ACC112 (cell line): ENCODE measurements around the gene NASP.

Experiments
- H2AFZ ChIP-seq: fragments of 200-600 bp; sonication (generic); one replicate; pipeline ENCODE4 v1.6.0; 2017; ENCODE audit warnings: antibody characterized with exemption, low read length; ENCODE audit not compliant: unreplicated experiment
- H3K27ac ChIP-seq: fragments of 200-600 bp; sonication (generic); 2 replicates; pipeline ENCODE4 v1.5.1; 2014; ENCODE audit warnings: low read depth, mild to moderate bottlenecking, antibody characterized with exemption, low read length, moderate library complexity
- H3K27me3 ChIP-seq: fragments of 200-600 bp; sonication (generic); 2 replicates; pipeline ENCODE4 v1.6.1; 2014; ENCODE audit warnings: mild to moderate bottlenecking, antibody characterized with exemption, low read length, moderate library complexity, mixed read lengths; ENCODE audit not compliant: insufficient read depth
- H3K36me3 ChIP-seq: fragments of 200-600 bp; sonication (generic); 2 replicates; pipeline ENCODE4 v1.6.1; 2016; ENCODE audit warnings: mild to moderate bottlenecking, antibody characterized with exemption, low read length, moderate library complexity, mixed read lengths; ENCODE audit not compliant: insufficient read depth
- H3K4me1 ChIP-seq: fragments of 200-600 bp; sonication (generic); one replicate; pipeline ENCODE4 v1.6.1; 2016; ENCODE audit warnings: low read length, mixed read lengths; ENCODE audit not compliant: insufficient read depth, unreplicated experiment, control insufficient read depth
- H3K4me3 ChIP-seq: fragments of 200-600 bp; sonication (generic); 2 replicates; pipeline ENCODE4 v1.5.1; 2014; ENCODE audit warnings: mild to moderate bottlenecking, low read depth, low read length
- H3K79me2 ChIP-seq: fragments of 200-600 bp; sonication (generic); one replicate; pipeline ENCODE4 v1.6.0; 2016; ENCODE audit warnings: low read length; ENCODE audit not compliant: control insufficient read depth, unreplicated experiment, insufficient read depth

Gene NASP

DNA sequence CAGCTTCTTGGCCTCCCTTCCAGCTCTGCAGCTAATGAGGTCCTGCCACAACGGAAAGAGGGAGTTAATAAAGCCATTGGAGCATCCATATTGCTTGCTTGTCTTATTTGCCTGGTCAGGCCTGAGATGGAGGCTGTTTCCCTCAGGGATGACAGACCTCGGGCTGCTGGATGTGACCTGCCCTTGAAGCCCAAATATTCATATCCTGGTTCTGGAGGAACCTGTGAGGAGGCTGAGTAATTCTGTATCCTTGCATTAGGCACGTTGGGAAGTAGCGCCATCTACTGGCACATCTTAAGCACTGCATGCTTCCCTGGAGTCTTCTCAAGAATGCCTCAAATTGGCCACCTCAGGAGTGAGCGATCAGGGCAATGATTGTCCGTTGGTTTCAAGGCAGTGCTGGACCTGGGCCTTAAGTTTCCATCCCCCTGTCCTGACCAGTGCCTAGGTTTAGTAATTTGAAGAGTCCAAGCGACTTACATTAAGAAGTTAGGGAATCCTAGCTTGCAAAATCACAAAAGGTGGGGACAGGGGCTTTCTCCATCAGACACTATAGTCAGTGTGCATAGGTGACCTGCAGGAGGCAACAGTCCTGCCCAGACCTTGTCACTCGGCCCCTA lies 13.8 kb upstream of the NASP start:
- Histone ChIP-seq H3K27ac (no peak overlapping the region), H3K27me3 (no peaks in the 10 kb centered on the region), H3K79me2 (no peaks in the 10 kb centered on the region), H2AFZ (no peak overlapping the region), H3K4me1 (no peaks in the 10 kb centered on the region), H3K4me3 (no peak overlapping the region), H3K36me3 (peaks cover 12% of the 10 kb centered on the region; the same call in 1 of the 2 replicates)

GRCh38 chr1:45570631-45571030 lies 13.2 kb upstream of the NASP start:
- Histone ChIP-seq H2AFZ (no peak overlapping the region), H3K27ac (no peak overlapping the region), H3K4me1 (no peaks in the 10 kb centered on the region), H3K36me3 (peaks cover 12% of the 10 kb centered on the region; the same call in 1 of the 2 replicates), H3K79me2 (no peaks in the 10 kb centered on the region), H3K27me3 (no peaks in the 10 kb centered on the region), H3K4me3 (no peak overlapping the region)

DNA sequence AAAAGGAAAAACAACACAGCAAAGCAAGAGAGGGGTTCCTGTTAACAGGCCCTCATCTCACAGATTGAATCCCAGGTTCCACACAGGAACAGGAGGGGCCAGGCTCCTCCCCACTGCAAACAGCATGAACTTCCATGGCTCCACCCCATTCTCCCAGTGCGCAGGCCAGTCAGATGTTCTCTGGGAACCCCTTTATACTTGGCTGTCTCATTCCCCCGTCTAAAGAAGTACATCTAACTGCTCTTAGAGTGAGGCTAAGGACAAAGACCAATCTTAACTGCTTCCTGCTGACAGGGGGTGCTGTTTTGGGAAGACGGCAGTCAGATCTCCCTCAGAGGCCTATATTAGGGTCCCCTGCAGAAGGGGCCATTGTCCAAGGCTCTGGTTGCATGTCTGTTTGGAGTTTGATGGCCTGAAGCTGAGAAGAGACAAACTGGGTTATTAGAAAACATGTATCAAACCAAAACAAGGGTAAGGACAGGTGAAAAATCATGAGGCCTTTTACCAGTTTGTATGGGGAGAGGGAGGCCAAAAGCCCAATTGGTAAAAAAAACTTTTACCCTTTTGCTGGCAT lies 10.5 kb upstream of the NASP start:
- Histone ChIP-seq H3K79me2 (no peaks in the 10 kb centered on the region), H3K36me3 (peaks cover 8% of the 10 kb centered on the region; the same call in 1 of the 2 replicates), H3K4me1 (no peaks in the 10 kb centered on the region), H3K4me3 (no peak overlapping the region), H2AFZ (no peak overlapping the region), H3K27me3 (no peaks in the 10 kb centered on the region), H3K27ac (no peak overlapping the region)

GRCh38 chr1:45574105-45574626 lies 9.7 kb upstream of the NASP start:
- H3K4me1 ChIP-seq = no peaks in the 10 kb centered on the region
- no peaks in the 10 kb centered on the region for H3K27me3 ChIP-seq
- no peak overlapping the region for H3K4me3 ChIP-seq
- peaks cover 8% of the 10 kb centered on the region; the same call in 1 of the 2 replicates for H3K36me3 ChIP-seq
- H3K27ac ChIP-seq = no peak overlapping the region
- H3K79me2 ChIP-seq = no peaks in the 10 kb centered on the region
- no peak overlapping the region for H2AFZ ChIP-seq

DNA sequence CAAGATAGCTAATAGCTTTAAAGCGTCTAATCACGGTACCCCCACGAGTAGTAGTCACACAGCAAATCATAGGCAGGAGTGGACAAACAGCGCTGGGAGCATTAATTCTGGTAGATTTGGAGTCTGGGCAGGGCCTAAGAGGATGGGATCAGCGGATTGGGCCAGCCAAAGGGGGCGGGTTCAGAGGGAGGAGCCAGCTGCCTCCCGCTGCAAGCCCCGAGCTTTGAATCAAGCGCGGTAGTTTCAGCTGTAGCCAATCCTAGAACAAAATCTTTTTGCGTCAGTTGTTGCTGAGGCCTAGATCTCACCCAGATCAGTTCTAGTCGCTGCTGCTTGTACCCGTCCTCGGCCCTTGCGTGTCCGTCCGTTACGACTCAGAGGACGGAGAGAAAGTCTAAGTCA lies 576 bp upstream of the NASP start:
- H3K79me2 ChIP-seq = peaks cover 42% of the 10 kb centered on the region
- H2AFZ ChIP-seq = peak overlapping the region; percentile 99
- peaks cover 16% of the 10 kb centered on the region for H3K4me1 ChIP-seq
- peak overlapping the region; percentile 85 for H3K27ac ChIP-seq
- peak overlapping the region; percentile 86 for H3K4me3 ChIP-seq
- H3K36me3 ChIP-seq = no peaks in the 10 kb centered on the region
- H3K27me3 ChIP-seq = no peaks in the 10 kb centered on the region

DNA sequence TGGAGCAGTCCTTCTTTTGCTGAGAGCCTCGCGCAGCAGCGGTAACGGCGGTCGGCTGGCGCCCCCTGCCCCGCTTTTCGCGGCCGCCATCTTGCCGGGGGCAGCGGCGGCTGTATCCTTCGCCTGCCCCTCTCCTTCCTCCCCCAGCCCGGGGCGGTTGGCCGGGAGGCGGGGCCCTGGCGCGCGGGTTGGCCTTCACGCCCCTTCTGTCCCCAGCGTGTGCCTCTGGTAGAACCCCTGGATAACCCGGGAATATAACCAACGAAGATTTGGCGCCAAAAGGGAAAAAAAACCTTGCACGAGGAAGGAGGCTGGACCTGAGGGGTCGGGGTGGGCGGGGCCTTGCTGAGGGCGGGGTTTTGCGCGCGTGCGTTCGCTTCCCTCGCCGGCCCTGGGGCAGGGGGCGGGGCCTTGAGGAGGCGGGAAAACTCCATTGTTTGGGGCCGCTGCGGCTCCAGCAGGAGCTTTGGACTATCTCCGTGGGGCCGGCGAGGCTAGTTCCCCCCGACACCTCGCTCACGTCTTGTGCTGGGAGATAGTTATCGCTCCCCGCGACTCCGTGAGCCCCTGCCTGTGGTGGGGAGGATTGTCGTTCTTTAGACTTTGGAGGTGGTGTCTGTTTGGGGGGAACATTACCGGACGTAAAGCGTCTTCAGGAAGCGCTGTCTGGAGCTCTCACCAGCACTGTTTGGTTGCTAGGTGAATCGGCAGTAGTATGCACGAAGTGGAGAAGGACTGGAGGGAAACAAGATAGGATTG lies 689 bp downstream of the NASP start:
- Histone ChIP-seq H3K27me3 (no peaks in the 10 kb centered on the region), H3K4me1 (peaks cover 16% of the 10 kb centered on the region), H3K79me2 (peaks cover 55% of the 10 kb centered on the region), H2AFZ (peak overlapping the region; percentile 76), H3K4me3 (peak overlapping the region; percentile 86), H3K27ac (peak overlapping the region; percentile 85), H3K36me3 (no peaks in the 10 kb centered on the region)

GRCh38 chr1:45585110-45585426 lies 1.2 kb downstream of the NASP start:
- Histone ChIP-seq H3K36me3 (no peaks in the 10 kb centered on the region), H3K4me1 (peaks cover 16% of the 10 kb centered on the region), H3K27ac (peak overlapping the region; percentile 85), H3K27me3 (no peaks in the 10 kb centered on the region), H2AFZ (no peak overlapping the region), H3K79me2 (peaks cover 60% of the 10 kb centered on the region), H3K4me3 (peak overlapping the region; percentile 86)

GRCh38 chr1:45585496-45586075 lies 1.7 kb downstream of the NASP start:
- H2AFZ ChIP-seq = no peak overlapping the region
- no peaks in the 10 kb centered on the region for H3K27me3 ChIP-seq
- H3K27ac ChIP-seq = peak overlapping the region; percentile 85
- peaks cover 16% of the 10 kb centered on the region for H3K4me1 ChIP-seq
- H3K4me3 ChIP-seq = peak overlapping the region; percentile 86
- H3K79me2 ChIP-seq = peaks cover 65% of the 10 kb centered on the region
- no peaks in the 10 kb centered on the region for H3K36me3 ChIP-seq

- Histone ChIP-seq H3K27me3 (no peaks in the 10 kb centered on the region), H3K4me1 (peaks cover 16% of the 10 kb centered on the region), H3K4me3 (peak overlapping the region; percentile 86), H3K27ac (peak overlapping the region; percentile 27; the same call in 1 of the 2 replicates), H3K79me2 (peaks cover 72% of the 10 kb centered on the region), H3K36me3 (no peaks in the 10 kb centered on the region), H2AFZ (no peak overlapping the region)
Observed at GRCh38 chr1:45586769-45587168, 2.9 kb downstream of the NASP start.

- H3K27me3 ChIP-seq = no peaks in the 10 kb centered on the region
- peaks cover 83% of the 10 kb centered on the region for H3K79me2 ChIP-seq
- no peak overlapping the region for H2AFZ ChIP-seq
- H3K27ac ChIP-seq = no peak overlapping the region
- H3K36me3 ChIP-seq = peaks cover 14% of the 10 kb centered on the region; the same call in 1 of the 2 replicates
- H3K4me1 ChIP-seq = peaks cover 16% of the 10 kb centered on the region
- no peak overlapping the region for H3K4me3 ChIP-seq
Observed at GRCh38 chr1:45589861-45590260, 6.0 kb downstream of the NASP start.
